Mammary epithelial cell (primary cell): Measurements from ENCODE around the gene SPAG9.

ENCODE experiments used
- CTCF ChIP-seq, 2 donors: IDR thresholded peaks in 1 of 2; conservative IDR thresholded peaks in 1 of 2; 2 replicates each; pipeline ENCODE4 v1.5.1; 2011 to 2012; ENCODE audit warnings: inconsistent platforms in 2 of 2, low read length in 2 of 2, mild to moderate bottlenecking in 2 of 2, control low read depth in 1 of 2, low read depth in 1 of 2; ENCODE audit not compliant: insufficient read depth in 1 of 2; ENCODE audit errors: extremely low read depth in 1 of 2
- EZH2 ChIP-seq: IDR thresholded peaks from 2 replicates; pipeline ENCODE4 v1.6.1; 2012; ENCODE audit warnings: low read length, inconsistent platforms, borderline replicate concordance

DNA sequence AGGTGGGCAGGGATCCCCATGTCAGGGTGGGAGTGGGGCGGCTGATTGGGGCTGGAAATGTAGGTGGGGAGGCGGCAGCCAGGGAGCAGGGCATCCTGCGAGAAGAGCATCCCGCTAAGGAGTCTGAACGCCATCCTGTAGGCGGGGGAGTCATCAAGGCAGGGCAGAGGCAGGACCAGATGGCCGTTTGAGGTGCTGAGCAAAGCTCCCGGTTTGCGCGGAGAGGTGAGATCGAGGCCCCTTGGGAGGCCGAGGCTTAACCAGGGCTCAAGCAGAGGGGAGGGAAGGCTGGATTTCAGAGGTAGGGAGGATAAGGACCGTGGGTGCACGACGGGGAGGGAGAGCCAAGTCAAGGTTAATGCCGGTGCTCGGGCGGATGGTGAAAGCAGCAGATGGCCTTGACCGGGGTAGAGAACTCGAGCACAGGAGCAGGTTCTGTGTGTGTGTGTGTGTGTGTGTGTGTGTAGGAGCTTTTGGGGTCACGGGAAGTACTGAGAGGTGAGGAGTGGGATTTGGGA lies 45.1 kb upstream of the SPAG9 start:
- TF ChIP-seq EZH2 (no peak), CTCF (conservative IDR thresholded peaks at IDR 0.05 in 1 of 2, IDR thresholded peaks at IDR 0.05 in 1 of 2; ENCODE audit: extremely low read depth in 1 of 2, insufficient read depth in 1 of 2, low read depth in 1 of 2, low read length in 2 of 2) (no peak)
